Measurements from ENCODE around the gene FAM124A. TPM values are rescaled to one million over a fixed set of nuclear protein-coding genes. Genes with fewer than 3 reads are reported as not detected.

FAM124A gene
- polyA plus RNA-seq, 2 of the 4 experiments (the other 2 are of a cell fraction): 1.5 to 1.6 TPM

- no peak for FAIRE-seq
- Histone ChIP-seq H3K27ac (no peak overlapping the region), H3K4me3 (no peak overlapping the region), H3K4me1 (no peaks in the 10 kb centered on the region), H3K9me3 (no peaks in the 10 kb centered on the region), H3K4me2 (no peak overlapping the region)
- TF ChIP-seq RARB (CRISPR knock-in tag; IDR thresholded peaks at IDR 0.05) (no peak), PHF8 (IDR thresholded peaks at IDR 0.05; ENCODE audit: borderline replicate concordance, low read depth) (no peak), SREBF2 (IDR thresholded peaks at IDR 0.05) (no peak), CBX2 (IDR thresholded peaks at IDR 0.05; ENCODE audit: borderline replicate concordance, low read depth) (no peak), BHLHE40 (IDR thresholded peaks at IDR 0.05; ENCODE audit: low read depth, low read length) (no peak), HEYL (CRISPR knock-in tag; IDR thresholded peaks at IDR 0.05) (no peak), CEBPB (IDR thresholded peaks at IDR 0.05) (no peak), E2F6 (IDR thresholded peaks at IDR 0.05; ENCODE audit: borderline replicate concordance, low read depth) (no peak), PBX3 (IDR thresholded peaks at IDR 0.05) (no peak), CTCF (IDR thresholded peaks at IDR 0.05) (no peak), KDM1A (IDR thresholded peaks at IDR 0.05; ENCODE audit: low read depth) (no peak), ZC3H11A (IDR thresholded peaks at IDR 0.05) (no peak), HOXB13 (CRISPR knock-in tag; IDR thresholded peaks at IDR 0.05; ENCODE audit: low read depth) (no peak), ELK1 (IDR thresholded peaks at IDR 0.05; ENCODE audit: low read depth, low read length) (no peak), HOXB5 (CRISPR knock-in tag; IDR thresholded peaks at IDR 0.05) (no peak), CHD4 (IDR thresholded peaks at IDR 0.05; ENCODE audit: borderline replicate concordance) (no peak), BCL3 (IDR thresholded peaks at IDR 0.05) (no peak), RAD21 (conservative IDR thresholded peaks at IDR 0.05 in 1 of 2, IDR thresholded peaks at IDR 0.05 in 1 of 2) (no peak)
- DNase-seq (ENCODE audit: low read depth in 1 of 2, low spot score in 1 of 2): no peak
- ChIA-PET CTCF (interaction anchor here (1.4 kb wide), 1 partner anchor 12 kb away, joined by 3 read pairs; no protein-coding TSS in a partner anchor), POLR2A (no interaction called here)
- WGBS (ENCODE audit: missing lambda C conversion rate): 50% methylated on average over 2 of the region's 2 CpGs
- no peak for ATAC-seq
These were observed 99.6 kb downstream of the FAM124A start for GRCh38 chr13:51321836-51322235.

GRCh38 chr13:51322826-51323225 is 100.6 kb downstream of the FAM124A start:
- no peak for TF ChIP-seq ZNF302 (CRISPR knock-in tag; IDR thresholded peaks at IDR 0.05)
- no peak for TF ChIP-seq TP53 (CRISPR knock-in tag; IDR thresholded peaks at IDR 0.05)
- TF ChIP-seq POLR2AphosphoS2 (conservative IDR thresholded peaks at IDR 0.05; ENCODE audit: low read length): no peak
- peak; percentile 33 to 52; a peak in 2 of 6 replicates for ATAC-seq
- no peak for DNase-seq (ENCODE audit: low read depth in 1 of 2, low spot score in 1 of 2)
- CTCF ChIA-PET: interaction anchor here (1.4 kb wide), 1 partner anchor 13 kb away, joined by 3 read pairs; no protein-coding TSS in a partner anchor
- H3K9me3 ChIP-seq: no peaks in the 10 kb centered on the region
- H3K4me2 ChIP-seq: no peak overlapping the region
- no peak for FAIRE-seq
- H3K27ac ChIP-seq: no peak overlapping the region
- 90% methylated on average over 3 of the region's 3 CpGs for WGBS (ENCODE audit: missing lambda C conversion rate)
- H3K4me1 ChIP-seq: no peaks in the 10 kb centered on the region
- no peak overlapping the region for H3K4me3 ChIP-seq
- POLR2A ChIA-PET: no interaction called here
